HCT116 (cell line): ENCODE data around the gene MAX. TPM values are rescaled to one million over a fixed set of nuclear protein-coding genes. Genes with fewer than 3 reads are reported as not detected.

Experiments
- ATAC-seq: fragments of 200-7000 bp; cut with Tn5 transposase; 2 replicates; pipeline ENCODE4 v1.9.1; 2020; ENCODE audit warnings: mild to moderate bottlenecking, moderate library complexity
- BruUV-seq: library from RNA; stranded (reverse); fragments of 400-500 nt; replicated peaks from 2 replicates; lab custom pipeline; 2021; lab: Mats Ljungman, UMichigan
- CTCF ChIA-PET: fragments of 300-600 bp; sonication (Branson Sonifier 250); formaldehyde crosslinking; loops from one replicate; lab custom pipeline; 2021; ENCODE audit warnings: antibody characterized with exemption; lab: Charles Lee
- POLR2A ChIA-PET: fragments of 300-600, 350-600 bp; sonication (Branson Sonifier 250); formaldehyde crosslinking; loops from one replicate; lab custom pipeline; 2021; ENCODE audit warnings: antibody characterized with exemption; lab: Charles Lee
- RAD21 ChIA-PET, 2 experiments: fragments of 300-600 bp; sonication (Branson Sonifier 250); formaldehyde crosslinking; loops; one replicate each; lab custom pipeline; 2023; ENCODE audit warnings: low total read pairs in 2 of 2; ENCODE audit not compliant: uncharacterized antibody in 2 of 2, unreplicated experiment in 2 of 2, low non-redundant PET in 1 of 2; lab: Charles Lee
- DNase-seq: peaks from one replicate; pipeline ENCODE4 v3.0.0-alpha.2; 2010; ENCODE audit warnings: low read depth, low spot score
- H2AFZ ChIP-seq: fragments of 200-600 bp; shearing (Covaris generic), sonication (generic); 2 replicates; pipeline ENCODE4 v1.6.1; 2017; ENCODE audit warnings: low read depth, mixed run types, mixed read lengths, antibody characterized with exemption, low read length; ENCODE audit not compliant: poor library complexity, severe bottlenecking
- H3K27ac ChIP-seq: 2 replicates; pipeline ENCODE4 v1.5.1; 2012; ENCODE audit warnings: low read depth, low read length
- H3K27me3 ChIP-seq: fragments of 200-600 bp; sonication (generic); 2 replicates; pipeline ENCODE4 v1.6.1; 2016; ENCODE audit warnings: mixed run types, low read length, mixed read lengths; ENCODE audit not compliant: insufficient read depth
- H3K36me3 ChIP-seq, 2 experiments: fragments of 200-500 bp in 1 of 2; fragments of 200-600 bp in 1 of 2; sonication (Bioruptor generic) in 1 of 2; sonication (generic) in 1 of 2; 2 replicates each; pipeline versions ENCODE4 v1.5.1 to v1.6.1; 2014 to 2016; ENCODE audit warnings: low read length in 2 of 2, inconsistent platforms in 1 of 2, mixed read lengths in 1 of 2, mixed run types in 1 of 2; ENCODE audit not compliant: insufficient read depth in 2 of 2, control insufficient read depth in 1 of 2
- H3K4me1 ChIP-seq, 2 experiments: fragments of 200-600 bp in 1 of 2; sonication (generic) in 1 of 2; 2 replicates each; pipeline versions ENCODE4 v1.5.1 to v1.6.1; 2012 to 2017; ENCODE audit warnings: low read length in 2 of 2, inconsistent platforms in 1 of 2, mild to moderate bottlenecking in 1 of 2, mixed read lengths in 1 of 2, mixed run types in 1 of 2, moderate library complexity in 1 of 2; ENCODE audit not compliant: insufficient read depth in 2 of 2, control insufficient read depth in 1 of 2
- H3K4me2 ChIP-seq: fragments of 200-600 bp; sonication (generic); 2 replicates; pipeline ENCODE4 v1.6.1; 2017; ENCODE audit warnings: mixed run types, low read length, mixed read lengths
- H3K4me3 ChIP-seq, 2 experiments: fragments of 200-600 bp in 1 of 2; sonication (generic) in 1 of 2; replicated peaks in 1 of 2; 2 replicates each; pipeline ENCODE4 v1.5.1; 2011 to 2016; ENCODE audit warnings: low read length in 2 of 2, control low read depth in 1 of 2, low read depth in 1 of 2, mild to moderate bottlenecking in 1 of 2, mixed read lengths in 1 of 2, mixed run types in 1 of 2
- H3K79me2 ChIP-seq: fragments of 200-600 bp; sonication (generic); 2 replicates; pipeline ENCODE4 v1.6.1; 2017; ENCODE audit warnings: mild to moderate bottlenecking, mixed run types, low read length, moderate library complexity, mixed read lengths; ENCODE audit not compliant: insufficient read depth
- H3K9ac ChIP-seq: fragments of 200-600 bp; sonication (generic); 2 replicates; pipeline ENCODE4 v1.6.1; 2016; ENCODE audit warnings: low read length, mixed read lengths
- H3K9me2 ChIP-seq: fragments of 200-600 bp; sonication (generic), shearing (Covaris generic); 2 replicates; pipeline ENCODE4 v1.6.1; 2017; ENCODE audit warnings: mixed run types, mild to moderate bottlenecking, moderate library complexity; ENCODE audit not compliant: insufficient read depth
- H3K9me3 ChIP-seq, 2 experiments: fragments of 200-500 bp in 1 of 2; fragments of 200-600 bp in 1 of 2; sonication (Bioruptor generic) in 1 of 2; sonication (generic) in 1 of 2; 2 replicates each; pipeline ENCODE4 v1.6.1; 2014 to 2017; ENCODE audit warnings: low read length in 2 of 2, mixed read lengths in 2 of 2, inconsistent platforms in 1 of 2, low read depth in 1 of 2, mild to moderate bottlenecking in 1 of 2, mixed run types in 1 of 2, moderate library complexity in 1 of 2; ENCODE audit not compliant: control insufficient read depth in 1 of 2, insufficient read depth in 1 of 2
- H4K20me1 ChIP-seq: fragments of 200-600 bp; sonication (generic), shearing (Covaris generic); 2 replicates; pipeline ENCODE4 v1.6.1; 2017; ENCODE audit warnings: mixed run types, mild to moderate bottlenecking, moderate library complexity; ENCODE audit not compliant: insufficient read depth
- ATF3 ChIP-seq: IDR thresholded peaks from 2 replicates; pipeline ENCODE4 v1.6.1; 2012
- CBX3 ChIP-seq: IDR thresholded peaks from 2 replicates; pipeline ENCODE4 v1.6.1; 2012; ENCODE audit warnings: low read depth
- EGR1 ChIP-seq: IDR thresholded peaks from 2 replicates; pipeline ENCODE4 v1.6.1; 2012; ENCODE audit warnings: low read depth
- ELF1 ChIP-seq: IDR thresholded peaks from 2 replicates; pipeline ENCODE4 v1.6.1; 2012; ENCODE audit warnings: low read depth, borderline replicate concordance
- EZH2 ChIP-seq: fragments of 200-600 bp; sonication (generic); IDR thresholded peaks from 2 replicates; pipeline ENCODE4 v1.6.1; 2017; ENCODE audit warnings: antibody characterized with exemption, mixed run types
- EZH2phosphoT487 ChIP-seq: fragments of 200-600 bp; IDR thresholded peaks from 2 replicates; pipeline ENCODE4 v1.6.1; 2018; ENCODE audit warnings: antibody characterized with exemption, borderline replicate concordance
- FOSL1 ChIP-seq: IDR thresholded peaks from 2 replicates; pipeline ENCODE4 v1.6.1; 2012; ENCODE audit warnings: low read depth
- JUND ChIP-seq: IDR thresholded peaks from 2 replicates; pipeline ENCODE4 v1.6.1; 2012
- RAD21 ChIP-seq: IDR thresholded peaks from 2 replicates; pipeline ENCODE4 v1.6.1; 2012; ENCODE audit warnings: low read depth, mild to moderate bottlenecking
- REST ChIP-seq: IDR thresholded peaks from 2 replicates; pipeline ENCODE4 v1.6.1; 2012; ENCODE audit warnings: low read depth
- SRF ChIP-seq: IDR thresholded peaks from 2 replicates; pipeline ENCODE4 v1.6.1; 2012; ENCODE audit warnings: low read depth
- TCF7L2 ChIP-seq: IDR thresholded peaks from 2 replicates; pipeline ENCODE4 v1.7.0; 2011; ENCODE audit warnings: borderline replicate concordance, inconsistent platforms; ENCODE audit not compliant: insufficient read depth, insufficient read length; ENCODE audit errors: extremely low read depth
- ZFX ChIP-seq: fragments of 450-650 bp; IDR thresholded peaks from 2 replicates; pipeline ENCODE4 v1.6.1; 2017
- ZNF274 ChIP-seq: fragments of 200-500 bp; sonication (Bioruptor generic); IDR thresholded peaks from 2 replicates; pipeline ENCODE4 v1.6.1; 2014; ENCODE audit warnings: mild to moderate bottlenecking, low read depth, low read length, inconsistent platforms
- intact Hi-C: fragments of 100-400 bp; cut with micrococcal nuclease; formaldehyde crosslinking; loops from 2 replicates; pipeline ENCODE4 v1.10.0; 2022
- total RNA-seq: library from RNA; stranded (reverse); gene quantifications from one replicate; pipeline ENCODE4 v1.2.1, GENCODE V29; 2021; ENCODE audit not compliant: unreplicated experiment
- TF ChIP-seq, protein P1 (sequence below): IDR thresholded peaks from 2 replicates; pipeline ENCODE4 v1.6.1; 2011; ENCODE audit warnings: mild to moderate bottlenecking, low read length, moderate library complexity; ENCODE audit not compliant: insufficient replicate concordance; ENCODE audit errors: extremely low read depth
- TF ChIP-seq, protein P2 (sequence below): IDR thresholded peaks from 2 replicates; pipeline ENCODE4 v1.6.1; 2012

The MAX gene
- total RNA-seq, 1 experiment from 2014 or later = 72.6 TPM

DNA sequence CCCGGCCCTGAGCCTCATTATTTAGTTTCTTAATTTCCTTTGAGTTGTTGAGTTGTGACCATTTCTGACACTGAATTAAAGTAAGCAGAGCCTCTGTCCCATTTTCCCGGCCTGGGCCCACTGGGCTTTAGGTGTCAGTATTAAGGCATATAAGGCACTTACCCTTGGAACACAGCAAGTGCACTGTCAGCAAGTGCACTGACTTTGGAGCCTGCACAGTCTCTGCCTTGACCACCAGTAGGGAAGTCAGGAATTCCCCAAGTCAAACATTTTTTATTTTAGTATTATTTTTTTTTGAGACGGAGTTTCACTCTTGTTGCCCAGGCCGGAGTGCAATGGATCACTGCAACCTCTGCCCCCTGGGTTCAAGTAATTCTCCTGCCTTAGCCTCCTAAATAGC, 56.6 kb downstream of the MAX start:
- peaks cover 5 to 18% of the 10 kb centered on the region in 2 experiments; a peak in 3 of 4 replicates for H3K36me3 ChIP-seq
- no peak overlapping the region for H3K4me2 ChIP-seq
- H3K9ac ChIP-seq = no peak overlapping the region
- ATAC-seq = no peak
- H3K79me2 ChIP-seq = no peaks in the 10 kb centered on the region
- no peaks in the 10 kb centered on the region for H3K9me2 ChIP-seq
- ChIA-PET RAD21 (no interaction called here), CTCF (no interaction called here), POLR2A (no interaction called here)
- H3K27me3 ChIP-seq = no peaks in the 10 kb centered on the region
- BruUV-seq = no TSS peak
- H2AFZ ChIP-seq = no peak overlapping the region
- intact Hi-C loops = no loop called here
- no peaks in the 10 kb centered on the region for H3K9me3 ChIP-seq
- no peaks in the 10 kb centered on the region for H4K20me1 ChIP-seq
- DNase-seq = no peak
- TF ChIP-seq TCF7L2 (no peak), CBX3 (no peak), RAD21 (no peak), FOSL1 (no peak), ELF1 (no peak), ATF3 (no peak), JUND (no peak), EZH2phosphoT487 (no peak), REST (no peak), ZFX (no peak), EZH2 (no peak), SRF (no peak), EGR1 (no peak), ZNF274 (no peak)
- TF ChIP-seq, protein P1, sequence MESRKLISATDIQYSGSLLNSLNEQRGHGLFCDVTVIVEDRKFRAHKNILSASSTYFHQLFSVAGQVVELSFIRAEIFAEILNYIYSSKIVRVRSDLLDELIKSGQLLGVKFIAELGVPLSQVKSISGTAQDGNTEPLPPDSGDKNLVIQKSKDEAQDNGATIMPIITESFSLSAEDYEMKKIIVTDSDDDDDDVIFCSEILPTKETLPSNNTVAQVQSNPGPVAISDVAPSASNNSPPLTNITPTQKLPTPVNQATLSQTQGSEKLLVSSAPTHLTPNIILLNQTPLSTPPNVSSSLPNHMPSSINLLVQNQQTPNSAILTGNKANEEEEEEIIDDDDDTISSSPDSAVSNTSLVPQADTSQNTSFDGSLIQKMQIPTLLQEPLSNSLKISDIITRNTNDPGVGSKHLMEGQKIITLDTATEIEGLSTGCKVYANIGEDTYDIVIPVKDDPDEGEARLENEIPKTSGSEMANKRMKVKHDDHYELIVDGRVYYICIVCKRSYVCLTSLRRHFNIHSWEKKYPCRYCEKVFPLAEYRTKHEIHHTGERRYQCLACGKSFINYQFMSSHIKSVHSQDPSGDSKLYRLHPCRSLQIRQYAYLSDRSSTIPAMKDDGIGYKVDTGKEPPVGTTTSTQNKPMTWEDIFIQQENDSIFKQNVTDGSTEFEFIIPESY = no peak
- TF ChIP-seq, protein P2, sequence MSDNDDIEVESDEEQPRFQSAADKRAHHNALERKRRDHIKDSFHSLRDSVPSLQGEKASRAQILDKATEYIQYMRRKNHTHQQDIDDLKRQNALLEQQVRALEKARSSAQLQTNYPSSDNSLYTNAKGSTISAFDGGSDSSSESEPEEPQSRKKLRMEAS = no peak
- H3K4me1 ChIP-seq = peaks cover 17 to 29% of the 10 kb centered on the region in 2 experiments
- H3K27ac ChIP-seq = no peak overlapping the region
- H3K4me3 ChIP-seq = no peak overlapping the region
